GM23338 (cell line): ENCODE measurements around the gene TREML4.

ENCODE experiments used
- CREB1 ChIP-seq: fragments of 250-450 bp; sonication (Bioruptor Pico); IDR thresholded peaks from 2 replicates; pipeline ENCODE4 v1.5.0; 2020; ENCODE audit warnings: low read depth, mild to moderate bottlenecking, moderate library complexity
- EZH2phosphoT487 ChIP-seq: fragments of 200-600 bp; sonication (generic); IDR thresholded peaks from one replicate; pipeline ENCODE4 v1.8.1; 2018; ENCODE audit warnings: antibody characterized with exemption; ENCODE audit not compliant: unreplicated experiment
- POLR2AphosphoS5 ChIP-seq: IDR thresholded peaks from 2 replicates; pipeline ENCODE4 v1.6.1; 2016; ENCODE audit warnings: antibody characterized with exemption, low read depth
- STAT1 ChIP-seq: IDR thresholded peaks from one replicate; pipeline ENCODE4 v1.6.1; 2016; ENCODE audit warnings: antibody characterized with exemption; ENCODE audit not compliant: unreplicated experiment
- TF ChIP-seq, protein P1 (sequence below), 2 experiments: fragments of 200-600 bp in 1 of 2; sonication (generic) in 1 of 2; conservative IDR thresholded peaks; 2 replicates each; pipeline versions ENCODE4 v1.5.1 to v1.6.1; 2016 to 2017; ENCODE audit warnings: antibody characterized with exemption in 2 of 2, low read depth in 2 of 2, mild to moderate bottlenecking in 2 of 2, moderate library complexity in 1 of 2
- TF ChIP-seq, protein P2 (sequence below): IDR thresholded peaks from one replicate; pipeline ENCODE4 v1.6.1; 2018; ENCODE audit warnings: antibody characterized with exemption; ENCODE audit not compliant: unreplicated experiment

DNA sequence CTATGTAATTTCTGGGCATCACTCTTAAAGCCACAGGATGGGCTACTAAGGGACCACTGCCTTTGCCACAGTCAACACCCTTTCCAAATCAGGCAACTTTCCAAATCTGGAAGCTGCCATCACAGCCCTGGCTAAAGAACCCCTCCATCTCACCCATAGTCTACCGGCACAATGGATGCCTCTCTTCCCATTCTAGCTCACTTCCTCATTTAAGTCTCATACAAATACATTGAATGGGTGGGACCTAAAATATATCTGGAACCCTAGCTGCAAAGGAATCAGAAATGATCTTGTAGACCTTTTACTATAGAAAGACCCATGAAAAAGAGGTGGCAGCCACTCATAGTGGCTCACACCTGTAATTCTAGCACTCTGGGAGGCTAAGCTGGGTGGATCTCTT, 3.3 kb upstream of the TREML4 start:
- TF ChIP-seq, protein P1, sequence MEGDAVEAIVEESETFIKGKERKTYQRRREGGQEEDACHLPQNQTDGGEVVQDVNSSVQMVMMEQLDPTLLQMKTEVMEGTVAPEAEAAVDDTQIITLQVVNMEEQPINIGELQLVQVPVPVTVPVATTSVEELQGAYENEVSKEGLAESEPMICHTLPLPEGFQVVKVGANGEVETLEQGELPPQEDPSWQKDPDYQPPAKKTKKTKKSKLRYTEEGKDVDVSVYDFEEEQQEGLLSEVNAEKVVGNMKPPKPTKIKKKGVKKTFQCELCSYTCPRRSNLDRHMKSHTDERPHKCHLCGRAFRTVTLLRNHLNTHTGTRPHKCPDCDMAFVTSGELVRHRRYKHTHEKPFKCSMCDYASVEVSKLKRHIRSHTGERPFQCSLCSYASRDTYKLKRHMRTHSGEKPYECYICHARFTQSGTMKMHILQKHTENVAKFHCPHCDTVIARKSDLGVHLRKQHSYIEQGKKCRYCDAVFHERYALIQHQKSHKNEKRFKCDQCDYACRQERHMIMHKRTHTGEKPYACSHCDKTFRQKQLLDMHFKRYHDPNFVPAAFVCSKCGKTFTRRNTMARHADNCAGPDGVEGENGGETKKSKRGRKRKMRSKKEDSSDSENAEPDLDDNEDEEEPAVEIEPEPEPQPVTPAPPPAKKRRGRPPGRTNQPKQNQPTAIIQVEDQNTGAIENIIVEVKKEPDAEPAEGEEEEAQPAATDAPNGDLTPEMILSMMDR (conservative IDR thresholded peaks at IDR 0.05; ENCODE audit: low read depth in 2 of 2): no peak
- no peak for TF ChIP-seq EZH2phosphoT487
- TF ChIP-seq CREB1 (CRISPR knock-in tag): no peak
- TF ChIP-seq POLR2AphosphoS5: no peak
- no peak for TF ChIP-seq STAT1
- TF ChIP-seq, protein P2, sequence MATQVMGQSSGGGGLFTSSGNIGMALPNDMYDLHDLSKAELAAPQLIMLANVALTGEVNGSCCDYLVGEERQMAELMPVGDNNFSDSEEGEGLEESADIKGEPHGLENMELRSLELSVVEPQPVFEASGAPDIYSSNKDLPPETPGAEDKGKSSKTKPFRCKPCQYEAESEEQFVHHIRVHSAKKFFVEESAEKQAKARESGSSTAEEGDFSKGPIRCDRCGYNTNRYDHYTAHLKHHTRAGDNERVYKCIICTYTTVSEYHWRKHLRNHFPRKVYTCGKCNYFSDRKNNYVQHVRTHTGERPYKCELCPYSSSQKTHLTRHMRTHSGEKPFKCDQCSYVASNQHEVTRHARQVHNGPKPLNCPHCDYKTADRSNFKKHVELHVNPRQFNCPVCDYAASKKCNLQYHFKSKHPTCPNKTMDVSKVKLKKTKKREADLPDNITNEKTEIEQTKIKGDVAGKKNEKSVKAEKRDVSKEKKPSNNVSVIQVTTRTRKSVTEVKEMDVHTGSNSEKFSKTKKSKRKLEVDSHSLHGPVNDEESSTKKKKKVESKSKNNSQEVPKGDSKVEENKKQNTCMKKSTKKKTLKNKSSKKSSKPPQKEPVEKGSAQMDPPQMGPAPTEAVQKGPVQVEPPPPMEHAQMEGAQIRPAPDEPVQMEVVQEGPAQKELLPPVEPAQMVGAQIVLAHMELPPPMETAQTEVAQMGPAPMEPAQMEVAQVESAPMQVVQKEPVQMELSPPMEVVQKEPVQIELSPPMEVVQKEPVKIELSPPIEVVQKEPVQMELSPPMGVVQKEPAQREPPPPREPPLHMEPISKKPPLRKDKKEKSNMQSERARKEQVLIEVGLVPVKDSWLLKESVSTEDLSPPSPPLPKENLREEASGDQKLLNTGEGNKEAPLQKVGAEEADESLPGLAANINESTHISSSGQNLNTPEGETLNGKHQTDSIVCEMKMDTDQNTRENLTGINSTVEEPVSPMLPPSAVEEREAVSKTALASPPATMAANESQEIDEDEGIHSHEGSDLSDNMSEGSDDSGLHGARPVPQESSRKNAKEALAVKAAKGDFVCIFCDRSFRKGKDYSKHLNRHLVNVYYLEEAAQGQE: no peak
